Measurements from ENCODE around the gene UNKL. TPM values are rescaled to one million over a fixed set of nuclear protein-coding genes. Genes with fewer than 3 reads are reported as not detected.

The UNKL gene
- total RNA-seq, 2 experiments from 2014 or later, result 31.3 to 32.8 TPM

GRCh38 chr16:1453316-1453715 is 38.8 kb upstream of the UNKL start:
- no peak for DNase-seq
- ATAC-seq, result no peak
- Mint-ChIP-seq H3K36me3 (ENCODE audit: low read depth) (peaks cover 4% of the 10 kb centered on the region), H3K27me3 (no peaks in the 10 kb centered on the region), H3K9me3 (ENCODE audit: low read depth) (no peaks in the 10 kb centered on the region), H3K27ac (no peak overlapping the region), H3K4me3 (no peak overlapping the region), H3K4me1 (no peaks in the 10 kb centered on the region)
- ChIA-PET POLR2A (no interaction called here), CTCF (interaction anchor here (0.8 kb wide), 1 partner anchor 26 kb away, joined by 3 read pairs; no protein-coding TSS in a partner anchor)
- intact Hi-C loops (cut with DNase I, micrococcal nuclease), result no loop called here

GRCh38 chr16:1452530-1452929 is 38.0 kb upstream of the UNKL start:
- ATAC-seq, result no peak

GRCh38 chr16:1451702-1452392 is 37.3 kb upstream of the UNKL start:
- H3K9me3 Mint-ChIP-seq (ENCODE audit: low read depth), result no peaks in the 10 kb centered on the region
- CTCF ChIA-PET, result no interaction called here
- ATAC-seq, result no peak
- H3K4me3 Mint-ChIP-seq, result no peak overlapping the region
- intact Hi-C loops (cut with DNase I, micrococcal nuclease), result no loop called here
- no peaks in the 10 kb centered on the region for H3K4me1 Mint-ChIP-seq
- H3K27me3 Mint-ChIP-seq, result no peaks in the 10 kb centered on the region
- DNase-seq, result no peak
- POLR2A ChIA-PET, result no interaction called here
- H3K36me3 Mint-ChIP-seq (ENCODE audit: low read depth), result peaks cover 4% of the 10 kb centered on the region
- H3K27ac Mint-ChIP-seq, result no peak overlapping the region

More at GRCh38 chr16:1452530-1452929, 38.0 kb upstream of the UNKL start:
- Mint-ChIP-seq H3K9me3 (ENCODE audit: low read depth) (no peaks in the 10 kb centered on the region), H3K27ac (no peak overlapping the region), H3K27me3 (no peaks in the 10 kb centered on the region), H3K4me1 (no peaks in the 10 kb centered on the region), H3K4me3 (no peak overlapping the region), H3K36me3 (ENCODE audit: low read depth) (peaks cover 4% of the 10 kb centered on the region)
- intact Hi-C loops (cut with DNase I, micrococcal nuclease), result no loop called here
- CTCF ChIA-PET, result interaction anchor here (0.8 kb wide), 1 partner anchor 25 kb away, joined by 3 read pairs; no protein-coding TSS in a partner anchor
- no peak for DNase-seq
- POLR2A ChIA-PET, result no interaction called here

- ATAC-seq (no peak), DNase-seq (no peak)
- intact Hi-C loops (cut with DNase I, micrococcal nuclease), result no loop called here
- ChIA-PET POLR2A (no interaction called here), CTCF (interaction anchor here (0.6 kb wide), 1 partner anchor 280 kb away, joined by 3 read pairs; no protein-coding TSS in a partner anchor)
- Mint-ChIP-seq H3K4me3 (no peak overlapping the region), H3K27ac (no peak overlapping the region), H3K36me3 (ENCODE audit: low read depth) (peaks cover 4% of the 10 kb centered on the region), H3K27me3 (no peaks in the 10 kb centered on the region), H3K9me3 (ENCODE audit: low read depth) (no peaks in the 10 kb centered on the region), H3K4me1 (no peaks in the 10 kb centered on the region)
Observed at GRCh38 chr16:1450841-1451240, 36.3 kb upstream of the UNKL start.

- no peak for DNase-seq
- Mint-ChIP-seq H3K36me3 (ENCODE audit: low read depth) (peaks cover 4% of the 10 kb centered on the region), H3K4me1 (no peaks in the 10 kb centered on the region), H3K27ac (no peak overlapping the region), H3K27me3 (no peaks in the 10 kb centered on the region), H3K4me3 (no peak overlapping the region), H3K9me3 (ENCODE audit: low read depth) (no peaks in the 10 kb centered on the region)
- POLR2A ChIA-PET, result no interaction called here
- CTCF ChIA-PET, result no interaction called here
- intact Hi-C loops (cut with DNase I, micrococcal nuclease), result no loop called here
- ATAC-seq, result no peak
Observed at GRCh38 chr16:1450218-1450617, 35.7 kb upstream of the UNKL start.

- no peaks in the 10 kb centered on the region for H3K9me3 Mint-ChIP-seq (ENCODE audit: low read depth)
- H3K27ac Mint-ChIP-seq, result no peak overlapping the region
- DNase-seq (no peak), ATAC-seq (no peak)
- H3K4me1 Mint-ChIP-seq, result no peaks in the 10 kb centered on the region
- ChIA-PET POLR2A (no interaction called here), CTCF (no interaction called here)
- intact Hi-C loops (cut with DNase I, micrococcal nuclease), result no loop called here
- no peaks in the 10 kb centered on the region for H3K36me3 Mint-ChIP-seq (ENCODE audit: low read depth)
- no peaks in the 10 kb centered on the region for H3K27me3 Mint-ChIP-seq
- H3K4me3 Mint-ChIP-seq, result no peak overlapping the region
Observed at GRCh38 chr16:1449201-1449788, 34.8 kb upstream of the UNKL start.

GRCh38 chr16:1448536-1449116 is 34.1 kb upstream of the UNKL start:
- ChIA-PET POLR2A (no interaction called here), CTCF (no interaction called here)
- H3K36me3 Mint-ChIP-seq (ENCODE audit: low read depth), result no peaks in the 10 kb centered on the region
- H3K9me3 Mint-ChIP-seq (ENCODE audit: low read depth), result no peaks in the 10 kb centered on the region
- H3K27me3 Mint-ChIP-seq, result no peaks in the 10 kb centered on the region
- no peak for DNase-seq
- no peak for ATAC-seq
- no peak overlapping the region for H3K4me3 Mint-ChIP-seq
- no peak overlapping the region for H3K27ac Mint-ChIP-seq
- no peaks in the 10 kb centered on the region for H3K4me1 Mint-ChIP-seq
- intact Hi-C loops (cut with DNase I, micrococcal nuclease), result no loop called here

- no peak for DNase-seq
- ChIA-PET POLR2A (no interaction called here), CTCF (no interaction called here)
- no peak for ATAC-seq
- intact Hi-C loops (cut with DNase I, micrococcal nuclease), result no loop called here
- Mint-ChIP-seq H3K4me3 (no peak overlapping the region), H3K27ac (no peak overlapping the region), H3K27me3 (no peaks in the 10 kb centered on the region), H3K4me1 (no peaks in the 10 kb centered on the region), H3K36me3 (ENCODE audit: low read depth) (no peaks in the 10 kb centered on the region), H3K9me3 (ENCODE audit: low read depth) (no peaks in the 10 kb centered on the region)
Observed at GRCh38 chr16:1447965-1448364, 33.5 kb upstream of the UNKL start.

GRCh38 chr16:1446296-1447080 is 32.0 kb upstream of the UNKL start:
- H3K36me3 Mint-ChIP-seq (ENCODE audit: low read depth), result no peaks in the 10 kb centered on the region
- no peak overlapping the region for H3K4me3 Mint-ChIP-seq

GRCh38 chr16:1445518-1446203 is 31.2 kb upstream of the UNKL start:
- ATAC-seq, result no peak
- Mint-ChIP-seq H3K4me3 (no peak overlapping the region), H3K27me3 (no peaks in the 10 kb centered on the region), H3K27ac (no peak overlapping the region), H3K4me1 (no peaks in the 10 kb centered on the region), H3K36me3 (ENCODE audit: low read depth) (no peaks in the 10 kb centered on the region), H3K9me3 (ENCODE audit: low read depth) (no peaks in the 10 kb centered on the region)
- ChIA-PET CTCF (no interaction called here), POLR2A (no interaction called here)
- intact Hi-C loops (cut with DNase I, micrococcal nuclease), result no loop called here
- DNase-seq, result no peak

More at GRCh38 chr16:1446296-1447080, 32.0 kb upstream of the UNKL start:
- no peak overlapping the region for H3K27ac Mint-ChIP-seq
- no peaks in the 10 kb centered on the region for H3K9me3 Mint-ChIP-seq (ENCODE audit: low read depth)
- ChIA-PET CTCF (interaction anchor here (0.6 kb wide), 1 partner anchor 336 kb away, joined by 3 read pairs; the partner anchor contains the start of genes NUBP2 and SPSB3), POLR2A (no interaction called here)
- ATAC-seq (no peak), DNase-seq (no peak)
- intact Hi-C loops (cut with DNase I, micrococcal nuclease), result no loop called here
- H3K4me1 Mint-ChIP-seq, result no peaks in the 10 kb centered on the region
- no peaks in the 10 kb centered on the region for H3K27me3 Mint-ChIP-seq

GRCh38 chr16:1444730-1445517 is 30.4 kb upstream of the UNKL start:
- ATAC-seq (no peak), DNase-seq (no peak)
- no peak overlapping the region for H3K27ac Mint-ChIP-seq
- no peaks in the 10 kb centered on the region for H3K4me1 Mint-ChIP-seq
- H3K36me3 Mint-ChIP-seq (ENCODE audit: low read depth), result no peaks in the 10 kb centered on the region
- H3K9me3 Mint-ChIP-seq (ENCODE audit: low read depth), result no peaks in the 10 kb centered on the region
- ChIA-PET POLR2A (no interaction called here), CTCF (no interaction called here)
- intact Hi-C loops (cut with DNase I, micrococcal nuclease), result no loop called here
- no peak overlapping the region for H3K4me3 Mint-ChIP-seq
- H3K27me3 Mint-ChIP-seq, result no peaks in the 10 kb centered on the region
